ENCODE measurements around the gene CARMIL3.

The CARMIL3 gene

DNA sequence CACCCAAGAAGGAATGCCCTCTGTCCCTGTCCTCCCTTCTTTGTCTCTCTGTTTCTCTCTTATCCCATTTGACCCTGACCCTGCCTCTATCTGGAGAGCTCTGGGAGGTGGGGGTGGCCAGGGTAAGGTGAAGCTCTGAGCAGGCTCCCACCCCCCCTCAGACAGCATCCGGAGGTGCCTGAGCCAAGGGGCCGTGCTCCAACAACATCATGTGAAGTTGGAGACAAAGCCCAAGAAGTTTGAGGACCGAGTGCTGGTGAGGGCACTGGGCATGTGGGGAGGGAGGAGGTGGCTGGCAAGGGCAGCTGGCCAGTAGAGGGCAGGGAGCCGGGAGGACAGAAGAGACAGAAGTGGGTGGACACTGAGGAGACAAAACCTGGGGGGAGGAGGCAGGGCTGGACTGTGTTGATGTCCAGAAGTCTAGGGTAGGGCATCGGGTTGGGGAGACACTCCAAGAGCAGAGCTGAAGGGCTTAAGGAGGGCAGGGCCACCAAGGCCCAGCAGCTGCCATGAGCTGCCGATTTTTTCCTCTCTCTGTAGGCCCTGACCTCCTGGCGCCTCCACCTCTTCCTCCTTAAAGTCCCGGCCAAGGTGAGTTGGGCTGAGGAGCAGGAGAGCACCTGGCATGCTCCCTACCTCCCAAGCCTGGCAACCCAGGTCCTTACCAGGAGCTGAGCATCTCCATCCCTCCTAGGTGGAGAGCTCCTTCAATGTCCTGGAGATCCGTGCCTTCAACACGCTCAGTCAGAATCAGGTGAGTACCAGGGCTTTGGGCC lies 1.9 kb downstream of the CARMIL3 start:
- ATAC-seq = no peak
- TF ChIP-seq ARNTL (CRISPR knock-in tag; IDR thresholded peaks at IDR 0.05; ENCODE audit: borderline replicate concordance, low read depth) (no peak), ISL1 (CRISPR knock-in tag; IDR thresholded peaks at IDR 0.05) (no peak), ZFP30 (CRISPR knock-in tag; IDR thresholded peaks at IDR 0.05) (no peak), TCF4 (CRISPR knock-in tag; IDR thresholded peaks at IDR 0.05; ENCODE audit: borderline replicate concordance) (no peak), CSDC2 (CRISPR knock-in tag; IDR thresholded peaks at IDR 0.05) (no peak), PPARA (CRISPR knock-in tag; IDR thresholded peaks at IDR 0.05; ENCODE audit: borderline replicate concordance) (no peak), OSR1 (CRISPR knock-in tag; IDR thresholded peaks at IDR 0.05) (no peak), BACH2 (CRISPR knock-in tag; IDR thresholded peaks at IDR 0.05; ENCODE audit: borderline replicate concordance) (no peak), SNAI2 (CRISPR knock-in tag; IDR thresholded peaks at IDR 0.05) (no peak), GLIS3 (CRISPR knock-in tag; IDR thresholded peaks at IDR 0.05) (no peak), ZNF8 (CRISPR knock-in tag; IDR thresholded peaks at IDR 0.05) (no peak), ZNF565 (CRISPR knock-in tag; conservative IDR thresholded peaks at IDR 0.05; ENCODE audit: low read depth) (no peak)
- TF ChIP-seq, protein P1, sequence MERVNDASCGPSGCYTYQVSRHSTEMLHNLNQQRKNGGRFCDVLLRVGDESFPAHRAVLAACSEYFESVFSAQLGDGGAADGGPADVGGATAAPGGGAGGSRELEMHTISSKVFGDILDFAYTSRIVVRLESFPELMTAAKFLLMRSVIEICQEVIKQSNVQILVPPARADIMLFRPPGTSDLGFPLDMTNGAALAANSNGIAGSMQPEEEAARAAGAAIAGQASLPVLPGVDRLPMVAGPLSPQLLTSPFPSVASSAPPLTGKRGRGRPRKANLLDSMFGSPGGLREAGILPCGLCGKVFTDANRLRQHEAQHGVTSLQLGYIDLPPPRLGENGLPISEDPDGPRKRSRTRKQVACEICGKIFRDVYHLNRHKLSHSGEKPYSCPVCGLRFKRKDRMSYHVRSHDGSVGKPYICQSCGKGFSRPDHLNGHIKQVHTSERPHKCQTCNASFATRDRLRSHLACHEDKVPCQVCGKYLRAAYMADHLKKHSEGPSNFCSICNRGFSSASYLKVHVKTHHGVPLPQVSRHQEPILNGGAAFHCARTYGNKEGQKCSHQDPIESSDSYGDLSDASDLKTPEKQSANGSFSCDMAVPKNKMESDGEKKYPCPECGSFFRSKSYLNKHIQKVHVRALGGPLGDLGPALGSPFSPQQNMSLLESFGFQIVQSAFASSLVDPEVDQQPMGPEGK (CRISPR knock-in tag; IDR thresholded peaks at IDR 0.05; ENCODE audit: borderline replicate concordance) = no peak
- TF ChIP-seq, protein P2, sequence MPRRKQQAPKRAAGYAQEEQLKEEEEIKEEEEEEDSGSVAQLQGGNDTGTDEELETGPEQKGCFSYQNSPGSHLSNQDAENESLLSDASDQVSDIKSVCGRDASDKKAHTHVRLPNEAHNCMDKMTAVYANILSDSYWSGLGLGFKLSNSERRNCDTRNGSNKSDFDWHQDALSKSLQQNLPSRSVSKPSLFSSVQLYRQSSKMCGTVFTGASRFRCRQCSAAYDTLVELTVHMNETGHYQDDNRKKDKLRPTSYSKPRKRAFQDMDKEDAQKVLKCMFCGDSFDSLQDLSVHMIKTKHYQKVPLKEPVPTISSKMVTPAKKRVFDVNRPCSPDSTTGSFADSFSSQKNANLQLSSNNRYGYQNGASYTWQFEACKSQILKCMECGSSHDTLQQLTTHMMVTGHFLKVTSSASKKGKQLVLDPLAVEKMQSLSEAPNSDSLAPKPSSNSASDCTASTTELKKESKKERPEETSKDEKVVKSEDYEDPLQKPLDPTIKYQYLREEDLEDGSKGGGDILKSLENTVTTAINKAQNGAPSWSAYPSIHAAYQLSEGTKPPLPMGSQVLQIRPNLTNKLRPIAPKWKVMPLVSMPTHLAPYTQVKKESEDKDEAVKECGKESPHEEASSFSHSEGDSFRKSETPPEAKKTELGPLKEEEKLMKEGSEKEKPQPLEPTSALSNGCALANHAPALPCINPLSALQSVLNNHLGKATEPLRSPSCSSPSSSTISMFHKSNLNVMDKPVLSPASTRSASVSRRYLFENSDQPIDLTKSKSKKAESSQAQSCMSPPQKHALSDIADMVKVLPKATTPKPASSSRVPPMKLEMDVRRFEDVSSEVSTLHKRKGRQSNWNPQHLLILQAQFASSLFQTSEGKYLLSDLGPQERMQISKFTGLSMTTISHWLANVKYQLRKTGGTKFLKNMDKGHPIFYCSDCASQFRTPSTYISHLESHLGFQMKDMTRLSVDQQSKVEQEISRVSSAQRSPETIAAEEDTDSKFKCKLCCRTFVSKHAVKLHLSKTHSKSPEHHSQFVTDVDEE (CRISPR knock-in tag; IDR thresholded peaks at IDR 0.05) = no peak
- TF ChIP-seq, protein P3, sequence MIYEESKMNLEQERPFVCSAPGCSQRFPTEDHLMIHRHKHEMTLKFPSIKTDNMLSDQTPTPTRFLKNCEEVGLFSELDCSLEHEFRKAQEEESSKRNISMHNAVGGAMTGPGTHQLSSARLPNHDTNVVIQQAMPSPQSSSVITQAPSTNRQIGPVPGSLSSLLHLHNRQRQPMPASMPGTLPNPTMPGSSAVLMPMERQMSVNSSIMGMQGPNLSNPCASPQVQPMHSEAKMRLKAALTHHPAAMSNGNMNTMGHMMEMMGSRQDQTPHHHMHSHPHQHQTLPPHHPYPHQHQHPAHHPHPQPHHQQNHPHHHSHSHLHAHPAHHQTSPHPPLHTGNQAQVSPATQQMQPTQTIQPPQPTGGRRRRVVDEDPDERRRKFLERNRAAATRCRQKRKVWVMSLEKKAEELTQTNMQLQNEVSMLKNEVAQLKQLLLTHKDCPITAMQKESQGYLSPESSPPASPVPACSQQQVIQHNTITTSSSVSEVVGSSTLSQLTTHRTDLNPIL (CRISPR knock-in tag; IDR thresholded peaks at IDR 0.05; ENCODE audit: low read depth) = no peak

DNA sequence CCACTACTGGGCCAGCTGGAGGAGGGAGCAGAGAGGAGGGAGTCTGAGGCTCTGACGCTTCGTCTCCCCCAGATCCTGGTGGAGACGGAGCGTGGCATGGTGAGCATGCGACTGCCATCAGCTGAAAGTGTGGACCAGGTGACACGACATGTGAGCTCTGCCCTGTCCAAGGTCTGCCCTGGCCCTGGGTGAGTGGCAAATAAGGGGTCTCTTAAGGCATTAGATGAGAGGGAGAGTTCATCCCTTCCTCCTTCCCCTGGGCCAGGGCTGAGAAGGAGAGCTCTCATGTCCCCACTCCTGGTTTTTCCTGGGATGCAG lies 2.5 kb downstream of the CARMIL3 start:
- TF ChIP-seq ESRRG (CRISPR knock-in tag; IDR thresholded peaks at IDR 0.05) = no peak
- TF ChIP-seq OSR1 (CRISPR knock-in tag; IDR thresholded peaks at IDR 0.05) = no peak
- no peak for TF ChIP-seq ZFP30 (CRISPR knock-in tag; IDR thresholded peaks at IDR 0.05)
- no peak for TF ChIP-seq CSDC2 (CRISPR knock-in tag; IDR thresholded peaks at IDR 0.05)
- TF ChIP-seq, protein P4, sequence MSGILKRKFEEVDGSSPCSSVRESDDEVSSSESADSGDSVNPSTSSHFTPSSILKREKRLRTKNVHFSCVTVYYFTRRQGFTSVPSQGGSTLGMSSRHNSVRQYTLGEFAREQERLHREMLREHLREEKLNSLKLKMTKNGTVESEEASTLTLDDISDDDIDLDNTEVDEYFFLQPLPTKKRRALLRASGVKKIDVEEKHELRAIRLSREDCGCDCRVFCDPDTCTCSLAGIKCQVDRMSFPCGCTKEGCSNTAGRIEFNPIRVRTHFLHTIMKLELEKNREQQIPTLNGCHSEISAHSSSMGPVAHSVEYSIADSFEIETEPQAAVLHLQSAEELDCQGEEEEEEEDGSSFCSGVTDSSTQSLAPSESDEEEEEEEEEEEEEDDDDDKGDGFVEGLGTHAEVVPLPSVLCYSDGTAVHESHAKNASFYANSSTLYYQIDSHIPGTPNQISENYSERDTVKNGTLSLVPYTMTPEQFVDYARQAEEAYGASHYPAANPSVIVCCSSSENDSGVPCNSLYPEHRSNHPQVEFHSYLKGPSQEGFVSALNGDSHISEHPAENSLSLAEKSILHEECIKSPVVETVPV (CRISPR knock-in tag; IDR thresholded peaks at IDR 0.05) = no peak
- no peak for TF ChIP-seq RARB (CRISPR knock-in tag; IDR thresholded peaks at IDR 0.05)
- TF ChIP-seq ZNF565 (CRISPR knock-in tag; conservative IDR thresholded peaks at IDR 0.05; ENCODE audit: low read depth) = no peak
- no peak for TF ChIP-seq TCF4 (CRISPR knock-in tag; IDR thresholded peaks at IDR 0.05; ENCODE audit: borderline replicate concordance)
- TF ChIP-seq ARNTL (CRISPR knock-in tag; IDR thresholded peaks at IDR 0.05; ENCODE audit: borderline replicate concordance, low read depth) = no peak
- TF ChIP-seq, protein P3 (CRISPR knock-in tag; IDR thresholded peaks at IDR 0.05; ENCODE audit: low read depth) = no peak
- no peak for TF ChIP-seq ZC3H10 (CRISPR knock-in tag; IDR thresholded peaks at IDR 0.05)
- no peak for TF ChIP-seq TOX (CRISPR knock-in tag; IDR thresholded peaks at IDR 0.05; ENCODE audit: borderline replicate concordance)
- TF ChIP-seq, protein P2 (CRISPR knock-in tag; IDR thresholded peaks at IDR 0.05) = no peak
- no peak for TF ChIP-seq ZFP3 (CRISPR knock-in tag; IDR thresholded peaks at IDR 0.05)
- no peak for TF ChIP-seq PPARA (CRISPR knock-in tag; IDR thresholded peaks at IDR 0.05; ENCODE audit: borderline replicate concordance)
- TF ChIP-seq, protein P1 (CRISPR knock-in tag; IDR thresholded peaks at IDR 0.05; ENCODE audit: borderline replicate concordance) = no peak
- TF ChIP-seq, protein P5, sequence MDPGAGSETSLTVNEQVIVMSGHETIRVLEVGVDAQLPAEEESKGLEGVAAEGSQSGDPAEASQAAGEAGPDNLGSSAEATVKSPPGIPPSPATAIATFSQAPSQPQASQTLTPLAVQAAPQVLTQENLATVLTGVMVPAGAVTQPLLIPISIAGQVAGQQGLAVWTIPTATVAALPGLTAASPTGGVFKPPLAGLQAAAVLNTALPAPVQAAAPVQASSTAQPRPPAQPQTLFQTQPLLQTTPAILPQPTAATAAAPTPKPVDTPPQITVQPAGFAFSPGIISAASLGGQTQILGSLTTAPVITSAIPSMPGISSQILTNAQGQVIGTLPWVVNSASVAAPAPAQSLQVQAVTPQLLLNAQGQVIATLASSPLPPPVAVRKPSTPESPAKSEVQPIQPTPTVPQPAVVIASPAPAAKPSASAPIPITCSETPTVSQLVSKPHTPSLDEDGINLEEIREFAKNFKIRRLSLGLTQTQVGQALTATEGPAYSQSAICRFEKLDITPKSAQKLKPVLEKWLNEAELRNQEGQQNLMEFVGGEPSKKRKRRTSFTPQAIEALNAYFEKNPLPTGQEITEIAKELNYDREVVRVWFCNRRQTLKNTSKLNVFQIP (CRISPR knock-in tag; IDR thresholded peaks at IDR 0.05; ENCODE audit: borderline replicate concordance, low read depth) = no peak
- no peak for TF ChIP-seq ZNF70 (CRISPR knock-in tag; IDR thresholded peaks at IDR 0.05)
- TF ChIP-seq ZNF8 (CRISPR knock-in tag; IDR thresholded peaks at IDR 0.05) = no peak
- ATAC-seq = no peak

Data from SK-N-SH treated with all-trans-retinoic acid at 6 μM for 48 hours (cell line).